Stimulated activated CD8-positive, alpha-beta memory T cell treated with anti-CD3 and anti-CD28 coated beads, Interleukin-2, amount 100 ng/mL, for 48 hours (primary cell): Measurements from ENCODE around the gene ADIG.

Experiments
- DNase-seq, 2 donors: peaks; one replicate each; pipeline ENCODE4 v3.0.0-alpha.2; 2020; ENCODE audit warnings: low read depth in 2 of 2

ADIG gene

DNA sequence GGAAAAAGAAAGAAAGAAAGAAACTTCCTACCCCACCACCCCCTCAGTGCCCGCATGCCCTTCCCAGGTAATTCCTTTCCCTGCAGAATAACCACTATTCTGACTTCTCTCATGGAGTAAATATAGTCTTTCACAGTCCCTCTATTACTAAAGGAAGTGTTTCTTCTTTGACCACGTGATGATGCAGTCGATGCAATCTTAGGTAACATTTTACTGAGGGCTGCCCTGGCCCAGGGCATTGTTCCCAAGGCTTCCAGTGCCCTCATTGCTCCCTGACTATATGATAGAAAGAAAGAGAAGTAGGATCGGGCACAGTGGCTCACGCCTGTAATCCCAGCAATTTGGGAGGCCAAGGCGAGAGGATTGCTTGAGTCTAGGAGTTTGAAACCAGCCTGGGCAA, 49.7 kb downstream of the ADIG start:
- DNase-seq, result no peak

DNA sequence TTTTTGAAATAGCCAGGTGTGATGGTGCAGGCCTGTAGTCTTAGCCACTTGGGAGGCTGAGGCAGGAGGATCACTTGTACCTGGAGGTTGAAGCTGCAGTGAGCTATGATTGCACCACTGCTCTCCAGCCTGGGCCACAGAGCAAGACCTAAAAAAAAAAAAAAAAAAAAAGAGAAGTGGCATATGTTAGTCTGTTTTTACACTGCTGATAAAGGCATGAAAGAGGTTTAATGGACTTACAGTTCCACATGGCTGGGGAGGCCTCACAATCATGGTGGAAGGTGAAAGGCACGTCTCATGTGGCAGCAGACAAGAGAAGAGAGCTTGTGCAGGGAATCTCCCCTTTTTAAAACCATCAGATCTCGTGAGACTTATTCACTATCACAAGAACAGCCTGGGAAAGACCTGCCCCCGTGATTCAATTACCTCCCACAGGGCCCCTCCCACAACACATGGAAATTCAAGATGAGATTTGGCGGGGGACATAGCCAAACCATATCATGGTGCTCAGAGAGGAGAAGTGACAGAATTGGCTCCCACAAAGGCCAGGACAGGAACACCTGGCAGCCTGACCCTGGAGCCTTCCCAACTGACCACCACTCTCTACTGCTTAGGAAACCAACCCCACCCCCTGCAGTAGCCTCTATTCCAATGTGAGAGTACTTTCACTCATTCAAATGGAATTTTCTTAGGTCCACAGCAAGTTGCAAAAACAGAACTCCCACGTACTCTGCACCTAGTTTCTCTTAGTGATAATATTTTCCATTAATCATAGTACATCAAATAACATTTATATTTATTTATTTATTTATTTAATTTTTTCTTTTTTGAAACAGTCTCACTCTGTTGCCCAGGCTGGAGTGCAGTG, 50.4 kb downstream of the ADIG start:
- no peak for DNase-seq

DNA sequence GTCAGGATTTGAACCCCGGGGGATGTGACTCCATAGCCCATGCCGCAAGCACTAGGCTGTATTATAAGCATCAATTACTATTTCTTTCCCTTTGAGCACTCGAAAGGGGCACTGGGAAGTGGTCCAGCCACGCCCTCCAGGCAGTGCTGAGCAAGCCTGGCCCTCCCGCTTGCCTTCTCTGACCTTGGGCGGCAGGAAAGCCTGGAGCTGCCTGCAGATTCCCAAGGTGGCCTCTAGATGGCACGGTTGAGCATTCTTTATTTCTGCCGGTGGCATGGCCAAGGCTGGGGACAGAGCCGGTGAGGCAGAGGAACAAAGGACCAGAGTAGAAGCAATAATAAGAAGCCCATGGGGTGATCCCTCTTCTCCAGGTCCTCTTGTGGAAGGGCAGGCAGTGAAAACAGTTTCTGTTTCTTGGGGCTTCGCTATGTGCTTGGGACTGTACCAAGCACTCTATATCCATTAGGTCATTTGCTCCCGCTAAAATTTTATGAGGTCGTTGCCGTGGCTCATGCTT, 52.6 kb downstream of the ADIG start:
- DNase-seq, result peak; percentile 44 to 47

GRCh38 chr20:38635721-38636288, 54.8 kb downstream of the ADIG start:
- no peak for DNase-seq
